22Rv1 (cell line): Measurements from ENCODE around the gene HSD17B7.

Experiments used
- H3K27ac ChIP-seq: fragments of 450-650 bp; 2 replicates; pipeline ENCODE4 v1.5.1; 2017
- ZFX ChIP-seq: fragments of 450-650 bp; IDR thresholded peaks from 2 replicates; pipeline ENCODE4 v1.6.1; 2017; ENCODE audit warnings: antibody characterized with exemption, borderline replicate concordance
- TF ChIP-seq, protein P1 (sequence below): fragments of 450-650 bp; IDR thresholded peaks from 2 replicates; pipeline ENCODE4 v1.5.1; 2017; ENCODE audit warnings: mild to moderate bottlenecking

HSD17B7 gene

DNA sequence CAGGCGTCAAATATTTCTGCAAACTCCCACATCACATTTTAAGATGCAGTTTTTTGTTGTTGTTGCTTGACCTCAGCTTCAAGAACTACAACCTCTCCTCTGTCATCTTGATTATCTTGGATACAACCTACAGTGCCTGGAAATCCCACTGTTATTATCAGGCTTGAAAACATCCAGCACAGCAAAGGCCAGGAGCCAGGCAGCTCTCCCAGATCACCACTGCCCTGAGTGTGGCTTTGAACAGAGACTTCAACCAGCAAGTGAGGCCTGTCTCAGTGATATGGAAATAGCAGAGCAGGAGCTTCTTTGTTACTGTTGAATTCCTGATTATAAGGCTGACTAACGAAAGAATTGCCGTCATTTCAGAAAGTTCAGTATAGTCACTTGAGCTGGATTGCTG is 42.0 kb downstream of the HSD17B7 start:
- TF ChIP-seq, protein P1, sequence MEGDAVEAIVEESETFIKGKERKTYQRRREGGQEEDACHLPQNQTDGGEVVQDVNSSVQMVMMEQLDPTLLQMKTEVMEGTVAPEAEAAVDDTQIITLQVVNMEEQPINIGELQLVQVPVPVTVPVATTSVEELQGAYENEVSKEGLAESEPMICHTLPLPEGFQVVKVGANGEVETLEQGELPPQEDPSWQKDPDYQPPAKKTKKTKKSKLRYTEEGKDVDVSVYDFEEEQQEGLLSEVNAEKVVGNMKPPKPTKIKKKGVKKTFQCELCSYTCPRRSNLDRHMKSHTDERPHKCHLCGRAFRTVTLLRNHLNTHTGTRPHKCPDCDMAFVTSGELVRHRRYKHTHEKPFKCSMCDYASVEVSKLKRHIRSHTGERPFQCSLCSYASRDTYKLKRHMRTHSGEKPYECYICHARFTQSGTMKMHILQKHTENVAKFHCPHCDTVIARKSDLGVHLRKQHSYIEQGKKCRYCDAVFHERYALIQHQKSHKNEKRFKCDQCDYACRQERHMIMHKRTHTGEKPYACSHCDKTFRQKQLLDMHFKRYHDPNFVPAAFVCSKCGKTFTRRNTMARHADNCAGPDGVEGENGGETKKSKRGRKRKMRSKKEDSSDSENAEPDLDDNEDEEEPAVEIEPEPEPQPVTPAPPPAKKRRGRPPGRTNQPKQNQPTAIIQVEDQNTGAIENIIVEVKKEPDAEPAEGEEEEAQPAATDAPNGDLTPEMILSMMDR, result no peak
- no peak for TF ChIP-seq ZFX
- H3K27ac ChIP-seq, result no peak overlapping the region

DNA sequence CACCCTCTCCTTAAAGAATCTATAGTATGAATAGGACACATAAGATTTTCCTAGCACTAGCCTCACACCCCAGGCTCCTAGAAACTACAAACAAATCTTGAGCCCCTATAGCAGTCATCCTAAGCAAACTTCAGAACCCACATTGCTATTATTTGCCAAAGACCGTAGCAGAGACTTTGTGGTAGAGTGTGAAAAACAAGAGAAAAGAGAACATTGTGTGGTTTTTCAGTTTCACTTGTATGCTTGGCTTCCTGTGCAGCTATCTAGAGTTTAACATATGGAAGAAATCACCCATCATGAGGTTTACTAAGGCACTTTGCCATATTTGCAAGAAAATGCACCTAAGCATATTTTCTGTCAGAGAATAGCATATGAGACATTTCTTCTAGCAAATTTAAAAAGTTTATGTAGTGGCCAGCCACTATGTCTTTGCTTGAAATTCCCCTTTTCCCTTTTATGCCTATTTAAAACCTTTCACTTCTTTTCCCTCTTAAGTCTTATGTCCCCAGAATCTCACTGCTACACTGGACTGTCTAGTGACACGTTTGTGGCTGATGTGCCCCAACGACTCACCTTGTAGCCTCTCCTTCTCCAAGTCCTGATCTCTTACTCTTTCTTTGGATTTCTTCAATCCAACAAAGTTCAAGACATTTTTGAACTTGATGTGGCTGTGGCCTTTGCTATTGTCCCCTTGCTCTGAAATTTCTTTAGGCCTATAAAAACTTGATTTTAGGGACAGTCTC is 44.8 kb downstream of the HSD17B7 start:
- no peak overlapping the region for H3K27ac ChIP-seq
- TF ChIP-seq ZFX, result no peak
- TF ChIP-seq, protein P1, result no peak

DNA sequence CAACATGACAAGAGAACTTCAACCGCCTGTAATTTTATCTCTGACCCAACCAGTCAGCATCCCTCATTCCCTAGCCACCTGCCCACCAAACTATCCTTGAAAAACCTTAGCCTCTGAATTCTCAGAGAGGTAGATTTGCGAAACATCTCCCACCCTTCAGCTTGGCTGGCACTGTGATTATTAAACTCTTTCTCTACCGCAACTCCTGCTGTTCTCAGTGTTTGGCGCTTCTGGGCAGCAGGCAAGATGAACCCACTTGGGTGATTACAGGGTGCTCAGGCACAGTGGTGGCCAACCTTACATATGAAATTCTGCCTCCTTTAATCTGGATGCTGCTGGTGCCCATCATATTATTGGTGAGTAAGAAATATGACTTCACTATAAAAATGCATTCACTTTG is 48.4 kb downstream of the HSD17B7 start:
- H3K27ac ChIP-seq, result no peak overlapping the region
- TF ChIP-seq ZFX, result no peak
- TF ChIP-seq, protein P1, result no peak

DNA sequence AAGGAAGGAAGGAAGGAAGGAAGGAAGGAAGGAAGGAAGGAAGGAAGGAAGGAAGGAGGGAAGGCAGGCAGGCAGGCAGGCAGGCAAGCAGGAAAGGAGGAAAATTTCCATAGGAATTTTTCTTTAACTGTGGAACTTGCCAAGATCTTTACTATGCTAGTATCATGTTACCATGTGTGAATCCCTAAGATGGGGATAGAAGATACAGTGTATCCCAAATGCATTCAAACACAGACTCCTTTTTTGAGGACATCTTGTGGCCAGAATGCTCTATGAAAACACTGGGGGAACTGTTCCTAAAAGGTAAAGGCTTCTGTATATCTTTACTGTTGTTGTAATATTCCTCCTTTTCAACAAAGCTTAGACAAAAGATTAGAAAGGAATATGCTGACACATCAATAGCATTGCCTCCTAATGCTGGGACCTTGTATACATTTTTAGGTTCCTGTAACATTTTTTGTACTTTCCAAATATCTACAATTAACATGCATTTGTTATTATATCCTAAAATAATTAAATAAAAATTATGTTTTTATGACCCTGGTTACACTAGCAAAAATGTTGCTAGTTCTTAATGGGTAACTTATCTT is 49.8 kb downstream of the HSD17B7 start:
- H3K27ac ChIP-seq, result no peak overlapping the region
- no peak for TF ChIP-seq ZFX
- TF ChIP-seq, protein P1, result no peak

DNA sequence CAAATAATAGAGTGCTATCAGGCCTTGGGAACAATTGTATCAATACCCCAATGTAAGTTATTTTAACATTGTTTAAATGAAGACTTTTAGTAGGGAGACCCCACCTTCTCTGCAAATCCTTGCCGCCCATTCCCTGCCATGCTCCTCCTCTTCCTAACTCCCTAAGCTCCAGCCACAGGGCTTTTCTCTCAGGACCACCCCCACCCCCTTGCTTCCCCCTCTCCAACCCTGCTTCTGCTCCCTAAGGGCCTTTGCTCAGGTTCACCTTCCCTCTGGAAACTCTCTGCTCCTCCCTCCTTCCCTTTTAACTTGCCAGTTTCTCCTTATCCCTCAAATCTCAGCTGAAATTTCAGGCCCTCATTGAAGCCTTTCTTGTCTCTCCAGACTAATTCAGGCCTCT is 53.7 kb downstream of the HSD17B7 start:
- no peak overlapping the region for H3K27ac ChIP-seq
- no peak for TF ChIP-seq ZFX
- TF ChIP-seq, protein P1, result no peak

DNA sequence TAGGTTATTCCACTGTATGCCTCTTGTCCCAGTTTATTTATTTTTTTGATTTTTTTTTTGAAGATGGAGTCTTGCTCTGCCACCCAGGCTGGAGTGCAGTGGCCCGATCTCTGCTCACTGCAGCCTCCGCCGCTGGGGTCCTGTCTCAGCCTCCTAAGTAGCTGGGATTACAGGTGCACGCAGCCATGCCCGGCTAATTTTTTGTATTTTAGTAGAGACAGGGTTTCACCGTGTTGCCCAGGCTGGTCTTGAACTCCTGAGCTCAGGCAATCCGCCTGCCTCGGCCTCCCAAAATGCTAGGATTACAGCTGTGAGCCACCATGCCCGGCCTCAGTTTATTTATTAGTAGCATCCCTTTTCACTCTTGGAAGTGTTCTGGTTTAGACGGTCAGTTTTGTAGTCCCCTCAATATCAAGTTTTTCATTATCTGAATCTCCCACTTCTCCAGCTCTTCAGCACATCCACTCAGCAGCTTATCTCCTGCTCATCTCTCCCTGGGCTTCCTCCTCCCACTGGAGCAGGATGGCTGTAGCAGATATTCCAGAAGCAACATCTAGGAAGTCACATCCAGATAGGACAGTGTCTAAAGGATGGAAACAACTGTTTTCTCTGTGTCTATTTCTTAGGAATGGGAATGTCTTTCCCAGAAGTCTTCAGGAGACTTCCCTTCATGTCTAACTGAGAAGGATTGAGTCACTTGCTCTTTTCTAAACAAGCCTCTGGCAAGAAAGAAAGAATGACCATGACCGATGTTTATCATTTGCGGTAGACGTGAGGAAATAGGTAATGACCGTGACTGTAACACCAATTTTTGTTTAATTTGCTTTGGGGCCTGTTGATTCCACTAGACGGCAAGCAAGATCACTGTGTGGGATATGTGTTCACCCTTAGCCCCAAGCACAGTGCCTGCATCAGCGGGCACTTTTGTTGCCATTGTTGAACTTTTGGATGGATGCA is 56.0 kb downstream of the HSD17B7 start:
- TF ChIP-seq, protein P1, result no peak
- TF ChIP-seq ZFX, result no peak
- H3K27ac ChIP-seq, result no peak overlapping the region
